ENCODE measurements around the gene KIF19.
A peak's percentile ranks its signal among the peaks of the same experiment; 100 is the strongest.

The KIF19 gene

DNA sequence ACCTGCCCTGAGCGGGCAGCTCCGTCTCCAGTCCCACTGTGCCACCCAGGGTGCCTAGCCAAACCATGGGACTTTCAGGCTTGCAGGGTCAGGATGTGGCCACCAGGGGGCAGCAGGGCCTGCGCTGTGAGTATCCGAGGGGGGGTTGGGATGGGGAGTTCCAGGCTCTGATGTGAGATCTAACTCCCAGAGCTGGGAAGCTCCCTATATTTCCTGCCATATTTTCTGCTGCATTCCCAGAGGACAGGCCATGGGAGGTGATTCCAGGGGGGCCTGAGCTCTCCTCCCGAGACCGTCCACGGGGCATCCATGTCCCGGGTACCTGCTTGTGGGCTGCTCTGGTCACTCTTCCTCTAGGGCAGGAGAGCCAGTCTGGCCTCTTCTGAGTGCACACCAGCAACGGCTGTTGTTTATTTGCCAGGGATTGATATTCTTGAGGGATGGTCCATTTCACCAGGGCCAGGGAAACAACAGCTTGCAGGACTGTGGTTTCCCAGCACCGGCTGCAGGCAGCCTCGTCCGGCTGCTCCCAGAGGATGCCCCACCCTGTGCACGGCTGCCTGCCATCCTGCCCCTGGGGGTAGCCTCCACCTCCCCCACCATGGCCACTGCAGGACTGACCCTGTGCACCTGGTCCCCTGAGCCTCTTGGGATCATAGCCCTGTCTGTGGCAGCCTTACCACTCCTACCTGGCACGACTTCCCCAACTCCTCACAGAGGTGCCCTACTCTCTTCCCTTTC, 42.5 kb downstream of the KIF19 start:
- peak; percentile 67 to 78 for DNase-seq

GRCh38 chr17:74369221-74369620, 43.2 kb downstream of the KIF19 start:
- DNase-seq = peak; percentile 57 to 63

GRCh38 chr17:74369665-74370490, 43.9 kb downstream of the KIF19 start:
- DNase-seq = no peak

- no peak for DNase-seq
Observed at GRCh38 chr17:74371653-74372147, 45.7 kb downstream of the KIF19 start.

DNA sequence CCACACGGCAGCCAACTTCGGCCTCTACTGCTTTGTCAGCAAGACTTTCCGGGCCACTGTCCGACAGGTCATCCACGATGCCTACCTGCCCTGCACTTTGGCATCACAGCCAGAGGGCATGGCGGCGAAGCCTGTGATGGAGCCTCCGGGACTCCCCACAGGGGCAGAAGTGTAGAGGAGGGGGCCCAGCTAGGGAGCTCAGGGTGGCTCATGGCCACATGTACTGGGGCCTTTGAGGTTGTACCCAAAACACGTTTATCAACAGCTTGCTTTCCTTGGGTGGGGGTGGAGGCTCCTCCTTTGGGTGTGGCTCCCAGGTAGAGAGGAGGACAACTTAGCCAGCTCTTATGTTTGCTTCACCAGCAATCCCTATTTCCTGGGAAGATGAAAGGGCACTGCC, 46.4 kb downstream of the KIF19 start:
- no peak for DNase-seq

DNA sequence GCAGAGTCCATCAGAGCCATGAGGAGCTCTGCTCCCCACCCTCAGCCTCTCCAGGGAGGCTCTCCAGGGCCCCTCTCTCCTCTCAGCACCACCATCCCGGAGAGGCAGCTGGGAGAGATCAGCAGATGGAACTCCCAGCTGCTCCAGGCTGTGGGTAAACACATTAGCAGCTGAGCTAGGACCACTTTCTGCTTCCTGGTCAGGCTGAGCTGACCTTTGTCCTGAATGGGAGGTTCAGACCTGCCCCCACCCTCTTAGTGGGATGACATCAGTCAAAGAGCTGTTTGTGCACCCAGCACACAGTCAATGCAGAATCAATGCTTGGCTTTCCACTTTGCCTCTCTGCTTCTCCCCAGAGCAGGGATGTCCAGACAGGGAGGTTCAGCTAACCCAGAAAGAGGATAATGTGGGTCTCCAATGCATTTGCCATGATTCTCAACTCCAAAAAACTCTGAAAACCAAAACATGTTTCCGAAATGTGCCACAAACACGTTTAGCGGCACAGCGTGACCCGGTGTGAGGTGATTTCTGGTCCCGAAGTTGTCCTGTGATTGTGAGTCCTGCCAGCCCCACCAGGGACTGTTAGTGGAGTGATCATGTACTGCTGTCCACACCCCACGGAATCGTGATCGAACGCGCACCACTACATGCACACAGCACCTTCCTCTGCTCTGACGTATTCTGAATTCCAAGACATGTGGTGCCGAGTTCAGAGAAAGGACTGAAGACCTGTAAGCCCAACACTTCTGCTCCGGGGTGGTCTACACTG, 48.0 kb downstream of the KIF19 start:
- DNase-seq = no peak

GRCh38 chr17:74374858-74375257, 48.8 kb downstream of the KIF19 start:
- DNase-seq = no peak

DNA sequence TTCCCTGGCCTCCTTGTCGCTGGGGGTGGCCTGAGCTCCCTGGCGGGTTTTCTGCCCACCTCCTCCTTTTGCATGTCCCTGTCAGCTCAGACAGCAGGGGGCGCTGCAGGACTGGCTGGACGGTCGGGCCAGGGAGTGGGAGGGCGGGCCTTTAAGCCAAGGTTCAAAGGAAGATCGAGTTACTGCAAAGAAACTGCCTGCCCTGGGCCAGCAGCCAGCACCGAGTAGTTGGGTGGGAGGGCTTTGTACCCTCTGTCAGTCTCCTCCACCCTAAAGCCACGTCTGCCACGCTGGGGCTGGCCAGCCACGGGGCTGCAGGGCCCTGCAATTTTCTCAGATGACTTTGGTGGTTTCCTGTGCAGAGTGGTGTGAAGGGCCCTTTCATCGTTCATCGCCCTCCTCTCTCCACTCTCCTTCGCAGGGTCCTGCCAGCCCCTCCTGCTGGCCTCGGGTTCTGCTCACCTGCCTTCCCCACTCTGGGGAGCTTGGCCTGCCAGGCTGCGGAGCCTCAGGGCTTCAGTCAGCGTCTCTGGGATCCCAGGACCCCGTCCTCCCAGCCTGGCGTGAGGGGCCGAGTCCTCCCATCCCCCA, 53.6 kb downstream of the KIF19 start:
- peak; percentile 87 to 90 for DNase-seq

DNA sequence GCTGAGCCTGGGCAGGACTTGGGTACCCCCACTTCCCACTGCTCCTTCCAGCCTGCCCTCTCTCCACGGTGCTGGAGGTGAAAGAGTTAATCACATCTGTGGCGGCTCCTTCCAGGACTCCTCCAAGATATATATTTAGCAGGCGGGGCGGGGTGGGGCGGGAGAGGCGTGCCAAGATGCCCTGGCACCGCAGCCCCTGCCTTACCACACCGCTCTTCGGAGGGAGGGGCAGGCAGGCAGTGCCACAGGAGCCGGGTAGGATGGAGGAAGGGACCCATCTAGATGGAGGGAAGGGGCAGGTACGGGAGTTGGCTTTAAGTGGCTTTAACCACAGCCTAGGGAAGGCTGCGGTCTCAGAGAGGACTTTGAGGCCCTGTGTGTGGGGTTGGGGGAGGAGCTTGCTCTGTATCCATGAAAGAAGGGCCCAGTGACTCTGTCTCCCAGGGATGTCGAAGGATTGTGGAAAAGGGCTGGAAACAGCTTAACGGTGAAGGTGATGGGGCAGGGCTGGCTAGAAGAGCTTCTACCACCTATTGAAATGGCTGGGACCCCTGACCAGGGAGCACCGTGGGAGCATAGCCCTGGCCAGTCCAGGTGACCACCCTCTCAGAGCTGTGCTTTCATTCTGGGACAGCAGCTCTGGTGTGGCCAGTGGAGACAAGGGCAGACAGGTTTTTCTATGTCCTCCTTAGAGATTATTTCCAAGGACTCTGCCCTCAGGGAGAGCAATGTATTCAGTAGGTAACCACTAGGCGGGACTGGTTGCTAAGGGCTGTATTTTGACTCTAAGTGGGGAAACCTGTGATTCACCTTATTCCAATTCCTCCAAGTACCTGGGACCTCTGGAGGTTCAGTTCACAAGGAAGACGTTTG, 54.3 kb downstream of the KIF19 start:
- DNase-seq = no peak

DNA sequence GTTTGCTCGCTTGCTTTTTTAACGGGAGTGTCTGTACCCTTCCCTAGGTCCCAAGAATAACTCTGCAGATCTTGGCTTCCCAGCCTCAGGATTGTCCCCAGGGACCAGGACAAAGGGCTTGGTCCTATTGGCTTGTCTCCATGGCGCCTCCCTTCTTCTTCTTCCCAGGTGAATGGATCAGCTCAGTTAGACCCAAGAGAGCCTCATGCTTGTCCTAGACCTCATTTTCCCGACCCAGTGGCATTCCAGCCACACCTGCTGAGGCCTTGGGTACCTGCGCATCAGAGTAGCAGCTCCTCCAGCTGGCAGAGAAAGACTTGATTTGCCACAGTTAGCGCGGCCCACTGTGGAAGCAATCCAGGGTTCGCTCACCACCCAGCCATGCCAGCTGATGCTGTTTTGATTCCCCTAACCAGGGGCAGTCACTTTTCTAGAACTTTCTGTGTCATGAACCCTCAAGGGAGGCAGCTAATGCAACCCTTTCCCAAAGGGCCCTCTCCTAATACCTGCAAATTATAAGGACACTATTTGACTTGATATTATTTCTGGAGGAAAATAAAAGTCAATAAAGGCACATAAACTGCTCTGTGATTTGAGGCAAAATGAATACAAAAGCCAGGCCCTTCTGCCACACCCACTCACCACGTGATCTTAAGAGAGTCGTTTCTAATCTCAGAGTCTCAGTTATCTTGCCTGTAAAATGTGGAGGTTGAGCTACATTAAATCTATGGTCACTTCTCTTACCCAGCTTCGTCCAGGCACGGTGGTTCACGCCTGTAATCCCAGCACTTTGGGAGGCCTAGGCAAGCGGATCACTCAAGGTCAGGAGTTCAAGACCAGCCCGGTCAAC, 55.2 kb downstream of the KIF19 start:
- no peak for DNase-seq

- no peak for DNase-seq
Observed at GRCh38 chr17:74383141-74383540, 57.1 kb downstream of the KIF19 start.

DNA sequence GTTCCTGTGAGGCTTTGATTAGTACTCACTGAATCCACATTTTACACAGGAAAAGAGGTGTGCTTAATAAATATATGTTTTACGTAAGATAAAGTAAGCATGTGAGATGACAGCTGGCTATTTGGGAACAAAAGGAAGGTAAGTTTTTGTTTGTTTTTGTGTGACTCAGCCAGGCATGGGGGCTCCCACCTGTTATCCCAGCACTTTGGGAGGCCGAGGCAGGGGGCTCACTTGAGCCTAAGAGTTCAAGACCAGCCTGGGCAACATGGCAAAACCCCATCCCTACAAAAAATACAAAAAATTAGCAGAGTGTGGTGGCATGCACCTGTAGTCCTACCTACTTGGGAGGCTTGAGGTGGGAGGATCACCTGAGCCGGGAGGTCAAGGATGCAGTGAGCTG, 59.2 kb downstream of the KIF19 start:
- no peak for DNase-seq

GRCh38 chr17:74386386-74386785, 60.4 kb downstream of the KIF19 start:
- DNase-seq = no peak

- no peak for DNase-seq
Observed at GRCh38 chr17:74387365-74388218, 61.6 kb downstream of the KIF19 start.

DNA sequence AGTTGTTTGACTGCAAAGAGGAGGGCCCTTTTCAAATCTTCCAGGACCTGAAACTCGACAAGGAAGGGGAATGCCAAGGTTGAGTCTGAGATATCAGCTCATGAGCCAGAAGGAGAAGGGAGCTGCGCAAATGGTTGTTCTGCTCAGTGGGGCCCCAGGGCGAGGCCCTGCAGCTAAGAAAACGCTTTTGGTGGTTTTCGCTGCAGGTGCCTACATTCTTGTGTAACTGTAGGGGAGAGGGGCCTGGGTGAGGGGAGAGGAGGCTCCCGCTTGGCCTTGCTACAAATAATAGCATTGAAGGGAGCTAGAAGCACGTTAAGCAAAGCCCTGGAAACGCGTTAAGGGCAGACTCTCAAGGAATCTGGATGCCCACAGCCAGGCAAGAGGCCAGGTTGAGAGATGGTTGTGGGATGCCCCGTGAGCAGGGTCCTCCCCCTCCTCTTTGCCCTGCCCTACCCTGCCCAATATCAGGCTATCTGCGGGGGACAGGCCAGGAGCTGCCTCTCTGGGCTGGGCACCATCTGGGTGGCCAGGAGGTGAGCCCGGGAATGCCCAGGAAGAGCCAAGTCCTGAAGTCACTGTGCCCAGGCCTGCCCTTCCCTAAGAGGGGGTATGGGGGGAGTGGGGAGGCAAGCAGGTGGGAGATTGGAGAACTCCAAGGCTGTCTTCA, 63.2 kb downstream of the KIF19 start:
- DNase-seq = no peak

DNA sequence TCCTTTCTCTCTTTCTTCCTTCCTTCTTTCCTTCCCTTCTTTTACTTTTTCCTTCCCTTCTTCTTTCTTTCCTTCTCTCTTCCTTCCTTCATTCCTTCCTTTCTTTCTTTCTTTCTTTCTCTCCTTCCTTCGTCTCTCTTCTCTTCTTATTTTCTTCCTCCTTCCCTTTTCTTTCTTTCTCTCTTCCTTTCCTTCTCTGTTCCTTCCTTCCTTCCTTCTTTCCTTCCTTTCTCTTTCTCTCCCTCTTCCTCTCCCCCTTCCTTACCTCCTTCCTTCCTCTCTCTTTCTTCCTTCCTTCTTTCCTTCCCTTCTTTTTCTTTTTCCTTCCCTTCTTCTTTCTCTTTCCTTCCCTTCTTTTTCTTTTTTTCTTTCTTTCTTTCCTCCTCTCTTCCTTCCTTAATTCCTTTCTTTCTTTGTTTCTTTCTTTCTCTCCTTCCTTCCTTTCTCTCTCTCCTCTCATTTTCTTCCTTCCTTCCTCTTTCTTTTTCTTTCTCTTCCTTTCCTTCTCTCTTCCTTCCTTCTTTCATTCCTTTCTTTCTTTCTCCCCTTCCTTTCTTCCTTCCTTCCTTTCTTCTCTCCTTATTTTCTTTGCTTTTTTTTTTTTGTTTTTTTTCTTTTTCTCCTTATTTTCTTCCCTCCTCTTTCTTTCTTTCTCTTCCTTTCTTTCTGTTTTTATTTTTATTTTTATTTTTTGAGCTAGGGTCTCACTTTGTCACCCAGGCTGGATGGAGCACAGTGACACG, 64.1 kb downstream of the KIF19 start:
- no peak for DNase-seq

GRCh38 chr17:74390680-74391653, 64.9 kb downstream of the KIF19 start:
- no peak for DNase-seq
